DMS 273 treated with DMSO at 0.1 percent for 48 hours (cell line): ENCODE data around the gene CHD5.

Experiments
- DNase-seq: peaks from one replicate; lab custom pipeline; 2025; lab: John Stamatoyannopoulos, UW

Gene CHD5

DNA sequence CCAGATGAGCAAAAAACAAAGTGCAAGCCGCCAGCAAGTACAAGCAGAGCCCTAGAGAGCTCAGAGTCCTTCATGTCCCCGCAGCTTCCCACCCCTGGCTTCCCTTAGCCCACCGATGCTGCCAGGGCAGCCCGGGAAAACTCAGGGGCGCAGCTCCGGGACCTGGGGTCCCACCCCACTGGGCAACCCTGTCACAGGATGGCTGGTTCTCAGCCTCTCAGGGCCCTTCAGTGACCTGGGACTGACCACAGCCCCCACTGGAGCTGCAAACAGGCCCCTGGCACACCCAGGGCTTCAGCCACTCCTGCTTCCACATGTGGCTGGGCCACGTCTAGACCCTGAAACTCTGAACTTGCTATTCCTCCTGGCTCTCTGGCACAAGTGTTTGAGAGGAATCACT, 49.5 kb downstream of the CHD5 start:
- no peak for DNase-seq

DNA sequence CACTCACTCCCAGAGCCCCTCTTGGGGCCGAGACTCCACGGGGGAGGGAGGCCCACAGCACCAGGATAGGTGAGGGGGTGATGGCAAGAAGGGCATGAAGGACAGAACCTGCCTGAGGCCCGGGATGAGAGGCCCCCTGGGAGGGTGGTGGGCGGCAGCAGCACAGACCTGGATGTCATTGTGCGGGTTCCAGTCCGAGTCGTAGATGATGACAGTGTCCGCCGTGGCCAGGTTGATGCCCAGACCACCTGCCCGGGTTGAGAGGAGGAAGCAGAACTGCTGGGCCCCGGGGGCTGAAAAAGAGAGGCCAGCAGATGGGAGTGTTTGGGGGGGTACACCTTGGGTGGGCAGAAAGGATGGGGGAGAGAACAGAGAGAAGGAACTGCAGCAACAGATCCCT, 50.1 kb downstream of the CHD5 start:
- no peak for DNase-seq

DNA sequence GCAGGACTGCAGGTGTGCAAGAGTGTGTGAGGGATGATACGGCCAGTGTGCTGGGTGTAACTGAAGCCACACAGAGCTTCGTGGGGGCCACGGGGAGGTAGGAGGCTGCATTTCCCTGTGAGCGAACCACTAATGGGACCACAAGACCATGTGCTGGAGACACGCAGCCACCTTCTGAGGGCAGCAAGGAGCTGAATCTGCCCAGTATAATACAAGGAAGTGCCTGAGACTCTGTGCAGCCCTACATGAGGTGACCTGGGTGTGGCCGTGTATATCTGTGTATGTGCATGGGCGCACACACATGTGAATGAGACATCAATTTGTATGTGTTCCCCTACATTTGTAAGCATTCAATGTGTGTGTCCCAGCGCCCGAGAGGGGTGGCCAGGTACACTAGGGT, 50.8 kb downstream of the CHD5 start:
- DNase-seq, result no peak

DNA sequence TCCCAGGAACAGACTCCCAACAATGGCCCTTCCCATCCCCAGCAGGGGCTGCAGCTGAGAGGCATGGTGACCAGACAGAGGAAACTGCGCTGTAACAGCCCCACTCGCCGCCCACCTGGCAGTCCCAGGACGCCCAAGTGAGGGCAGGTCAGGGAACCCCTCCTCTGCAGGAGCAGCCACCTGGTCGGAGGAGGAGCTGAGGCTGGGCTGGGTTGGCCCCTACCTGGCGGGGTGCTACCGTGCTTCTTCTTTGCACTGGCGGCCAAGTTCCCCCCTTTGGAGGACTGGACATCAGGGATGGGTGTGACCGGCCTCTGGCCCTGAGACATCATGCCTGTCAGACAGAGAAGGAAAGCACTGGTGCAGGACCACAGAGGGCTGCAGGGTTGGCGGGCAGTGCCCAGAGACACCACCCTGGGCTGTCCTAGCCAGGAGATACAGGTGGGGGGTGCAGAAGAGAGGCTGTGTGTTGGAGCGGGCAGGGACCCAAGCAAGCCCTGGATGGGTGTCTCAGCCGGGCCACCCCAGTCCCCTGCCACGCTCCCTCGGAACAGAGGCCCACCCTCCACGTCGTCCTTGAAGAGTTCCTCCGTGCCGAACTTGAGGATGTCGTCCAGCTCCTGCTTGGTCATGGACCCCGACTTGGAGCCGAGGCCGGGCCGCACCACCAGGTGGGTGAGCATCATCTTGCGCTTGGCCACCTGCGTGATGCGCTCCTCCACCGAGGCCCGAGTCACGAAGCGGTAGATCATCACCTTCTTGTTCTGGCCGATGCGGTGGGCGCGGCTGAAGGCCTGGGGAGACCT, 51.6 kb downstream of the CHD5 start:
- DNase-seq, result no peak

DNA sequence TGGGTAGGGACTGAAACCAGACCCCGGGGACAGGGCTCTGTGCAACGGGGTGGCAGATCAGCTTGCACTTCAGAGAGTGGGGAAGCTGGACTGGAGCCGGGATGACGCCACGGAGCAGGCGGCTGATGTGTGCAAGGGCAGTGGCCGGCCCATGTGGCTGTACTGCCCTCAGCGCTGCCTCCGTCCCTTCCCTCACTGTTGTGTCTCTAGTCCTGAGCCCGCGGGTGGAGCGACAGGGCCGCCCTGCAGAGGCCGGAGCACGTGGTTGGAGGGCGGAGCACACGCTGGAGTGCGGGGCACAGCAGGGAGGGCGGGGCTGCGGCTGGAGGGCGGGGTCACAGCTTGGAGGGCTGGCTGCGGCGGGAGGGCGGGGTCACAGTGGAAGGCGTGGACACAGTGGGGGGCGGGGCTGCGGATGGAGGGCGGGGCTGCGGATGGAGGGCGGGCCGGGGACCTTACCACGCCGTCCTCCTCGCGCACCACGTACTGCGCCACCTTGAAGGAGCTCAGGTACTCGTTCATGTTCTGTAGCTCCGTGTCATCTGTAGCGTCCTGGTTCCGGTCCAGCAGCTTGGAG, 52.4 kb downstream of the CHD5 start:
- no peak for DNase-seq

DNA sequence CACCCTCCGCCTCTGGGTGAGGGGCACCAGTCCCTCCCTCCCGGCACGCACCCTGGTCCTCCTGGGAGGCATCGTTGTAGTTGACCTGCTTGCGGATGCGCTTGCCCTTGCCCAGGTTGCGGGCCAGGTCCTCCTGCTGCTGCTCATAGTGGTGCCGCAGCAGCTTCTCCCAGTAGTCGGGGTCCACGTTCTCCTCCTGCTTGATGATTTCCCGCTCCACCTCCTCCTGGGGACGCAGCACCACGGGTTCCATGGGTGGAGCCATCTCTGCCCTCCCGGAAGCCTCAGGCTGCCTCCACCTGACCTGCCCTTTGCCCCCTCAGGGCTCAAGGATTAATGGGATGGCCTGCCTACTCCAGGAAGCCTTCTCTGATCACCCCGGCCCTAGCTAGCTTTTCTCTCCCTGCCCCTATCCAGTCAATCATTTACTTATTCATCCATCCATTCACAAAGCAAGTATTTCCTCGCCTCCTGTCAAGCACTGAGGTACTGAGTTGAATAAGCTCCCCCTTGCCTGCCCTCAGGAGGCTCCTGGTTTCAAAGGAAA, 53.5 kb downstream of the CHD5 start:
- no peak for DNase-seq

DNA sequence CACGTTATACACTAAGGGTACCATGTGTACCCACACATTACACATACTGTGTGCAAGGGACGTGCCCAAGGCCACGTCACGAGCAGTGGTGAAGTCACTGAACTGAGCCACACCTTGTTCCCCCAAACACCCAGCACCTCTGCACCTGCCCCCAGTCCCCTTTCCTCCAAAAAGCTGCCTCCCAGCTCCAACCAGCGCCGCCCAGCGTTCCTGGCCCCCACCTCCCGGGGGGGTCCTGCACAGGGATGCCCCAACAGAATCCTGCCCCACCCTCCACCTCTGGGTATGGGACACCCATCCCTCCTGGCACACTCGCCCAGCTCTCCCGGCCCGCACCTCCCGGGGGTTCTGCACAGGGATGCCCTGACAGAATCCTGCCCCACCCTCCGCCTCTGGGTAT, 54.1 kb downstream of the CHD5 start:
- DNase-seq, result no peak

DNA sequence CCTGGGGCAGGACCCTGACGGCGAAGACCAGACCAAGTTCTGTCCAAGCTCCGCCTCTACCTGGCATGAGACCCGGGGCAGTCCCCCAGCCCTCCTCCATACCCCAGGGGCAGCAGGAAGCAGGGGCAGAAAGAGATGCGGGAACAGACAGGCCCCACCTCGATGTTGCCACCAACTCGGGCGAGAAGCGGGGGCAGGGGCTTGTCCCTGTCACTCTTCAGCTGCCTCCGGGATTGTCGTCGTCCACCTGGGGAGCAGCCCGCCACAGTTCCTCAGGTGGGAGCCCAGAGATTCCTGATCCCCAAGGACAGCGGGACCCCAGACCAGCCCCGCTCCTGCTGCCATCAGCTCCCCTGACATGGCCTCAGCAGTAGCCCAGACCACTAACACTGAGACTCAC, 54.8 kb downstream of the CHD5 start:
- DNase-seq, result no peak

DNA sequence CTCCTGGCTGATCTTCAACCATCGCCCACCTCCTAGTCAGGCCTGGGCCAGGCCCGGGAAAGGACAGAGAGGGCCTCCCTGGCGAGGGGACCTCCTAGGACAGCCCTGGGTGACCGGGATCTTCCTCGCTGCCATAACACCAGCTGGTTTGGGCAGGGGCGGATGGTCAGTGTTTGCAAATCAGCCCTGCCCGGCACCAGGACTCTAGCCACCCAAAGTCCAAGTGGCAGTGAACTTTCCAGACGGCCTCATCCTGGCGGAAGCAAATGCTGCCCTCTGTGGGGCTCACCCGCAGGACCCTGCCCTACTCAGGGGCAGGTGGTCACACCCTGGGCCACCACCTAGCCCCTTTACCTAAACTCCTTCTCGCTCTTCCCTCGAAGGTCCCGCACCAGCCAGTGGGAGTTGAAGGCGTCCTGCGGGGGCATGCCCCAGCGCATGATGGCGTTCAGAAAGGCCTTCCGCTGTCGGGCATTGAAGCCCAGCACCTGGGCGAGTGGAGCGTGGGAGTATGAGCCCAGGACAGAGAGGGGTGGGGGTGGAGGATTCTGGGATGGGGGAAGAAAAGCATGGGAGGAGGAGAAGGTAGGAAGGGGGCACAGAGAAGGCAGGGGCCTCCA, 55.3 kb downstream of the CHD5 start:
- no peak for DNase-seq

DNA sequence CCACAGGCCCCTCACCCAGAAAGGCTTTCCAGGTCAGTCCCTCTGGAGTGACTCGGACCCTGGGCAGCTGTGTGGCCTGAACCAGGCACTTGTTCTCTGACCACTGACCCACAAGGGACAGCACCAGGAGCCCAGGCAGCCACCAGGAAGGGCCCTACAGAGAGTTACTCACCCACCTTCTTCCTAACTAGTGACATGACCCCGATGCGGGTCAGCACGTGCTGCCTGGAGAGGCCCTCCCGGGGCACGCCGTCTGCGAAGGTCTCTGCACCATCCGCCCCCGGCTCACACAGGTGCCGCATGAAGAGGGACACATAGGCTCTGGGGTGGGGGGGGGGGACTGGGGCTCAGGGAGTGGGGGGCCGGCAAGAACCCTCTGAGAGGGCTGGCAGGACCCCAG, 55.8 kb downstream of the CHD5 start:
- DNase-seq, result no peak

DNA sequence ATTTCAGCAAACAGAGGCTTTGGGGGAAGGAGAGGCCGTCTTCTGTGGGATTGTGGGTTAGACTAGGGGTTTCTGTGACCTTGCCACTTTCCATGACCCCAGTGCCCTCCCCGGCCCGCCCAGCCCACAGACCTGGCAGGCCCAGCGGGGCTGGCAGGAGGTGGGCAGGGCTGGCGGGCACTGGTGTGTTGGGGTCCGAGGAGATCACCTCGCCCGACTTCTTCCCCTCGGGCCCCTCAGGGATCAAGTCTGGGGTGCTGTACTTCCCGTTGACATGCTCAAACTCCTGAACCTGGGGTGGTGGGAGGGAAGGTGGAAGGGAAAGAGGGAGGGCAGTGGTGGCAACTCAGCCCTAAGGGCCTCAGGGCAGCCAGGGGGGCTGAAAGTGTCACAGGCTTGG, 56.3 kb downstream of the CHD5 start:
- DNase-seq, result no peak

DNA sequence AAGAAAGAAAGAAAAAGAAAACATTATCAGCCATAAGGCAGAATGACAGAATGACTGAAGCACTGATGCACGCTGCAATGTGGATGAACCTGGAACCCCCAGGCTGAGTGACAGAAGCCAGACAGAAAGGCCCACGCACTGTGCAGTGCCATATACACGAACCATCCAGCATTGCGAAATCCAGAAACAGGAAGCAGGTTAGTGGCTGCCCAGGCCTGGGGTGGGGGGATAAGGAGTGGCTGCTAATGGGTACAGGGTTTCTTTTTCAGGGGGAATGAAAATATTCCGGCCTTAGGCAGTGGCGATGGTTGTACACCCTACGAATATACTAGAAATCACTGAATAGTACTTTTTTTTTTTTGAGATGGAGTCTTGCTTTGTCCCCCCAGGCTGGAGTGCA, 57.0 kb downstream of the CHD5 start:
- no peak for DNase-seq

DNA sequence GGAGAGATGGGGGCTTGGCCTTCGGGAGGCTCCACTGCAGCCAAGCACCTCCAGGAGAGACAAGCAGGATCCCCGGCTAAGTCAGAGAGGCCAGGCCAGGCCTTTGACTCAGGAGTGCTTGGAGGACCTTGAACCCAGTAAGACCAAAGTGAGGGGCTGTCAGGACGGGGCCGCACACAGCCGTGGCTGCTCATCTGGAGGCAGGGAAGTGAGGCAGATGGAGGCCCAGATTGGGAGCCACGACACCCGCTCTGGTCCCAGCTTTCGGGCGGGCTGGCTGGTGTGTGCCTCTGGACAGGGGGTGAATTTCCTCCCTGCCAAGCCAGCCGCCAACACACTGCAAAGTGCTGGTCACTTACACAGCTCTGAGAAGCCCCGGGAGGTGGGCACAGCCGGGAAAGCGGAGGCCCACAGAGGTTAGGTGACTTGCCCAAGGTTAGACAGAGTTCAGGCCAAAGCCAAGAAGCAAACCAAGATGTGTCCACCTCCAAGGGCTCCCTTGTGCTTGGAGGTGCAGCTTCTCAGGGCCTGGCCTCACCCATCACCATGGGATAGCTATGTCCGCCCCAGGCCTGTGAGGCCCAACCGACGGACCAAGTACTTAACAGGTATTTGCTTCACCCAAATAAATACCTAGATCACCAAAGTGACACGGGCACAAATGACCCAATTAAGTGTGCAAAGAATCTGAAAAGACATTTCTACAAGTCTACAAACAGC, 58.3 kb downstream of the CHD5 start:
- no peak for DNase-seq

DNA sequence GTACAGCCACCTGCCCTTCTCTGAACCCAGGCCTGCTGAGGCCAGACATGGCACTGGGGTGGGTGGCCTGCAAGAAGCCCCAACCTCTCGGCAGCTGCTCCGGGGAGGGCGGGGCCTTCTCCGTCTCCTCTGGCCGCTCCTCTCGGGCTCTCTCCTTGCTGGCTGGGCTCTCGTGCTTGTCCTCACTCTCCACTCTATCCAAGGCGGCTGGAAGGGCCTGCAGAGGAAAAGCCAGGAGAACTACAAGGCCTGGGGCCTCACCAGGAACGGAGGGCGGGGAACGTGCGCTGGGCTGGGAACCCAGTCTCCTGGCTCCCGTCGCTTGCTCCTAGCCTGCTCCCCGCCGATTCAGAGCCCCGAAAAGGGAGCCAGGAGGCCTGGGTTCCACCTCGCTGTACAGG, 59.1 kb downstream of the CHD5 start:
- DNase-seq, result no peak

DNA sequence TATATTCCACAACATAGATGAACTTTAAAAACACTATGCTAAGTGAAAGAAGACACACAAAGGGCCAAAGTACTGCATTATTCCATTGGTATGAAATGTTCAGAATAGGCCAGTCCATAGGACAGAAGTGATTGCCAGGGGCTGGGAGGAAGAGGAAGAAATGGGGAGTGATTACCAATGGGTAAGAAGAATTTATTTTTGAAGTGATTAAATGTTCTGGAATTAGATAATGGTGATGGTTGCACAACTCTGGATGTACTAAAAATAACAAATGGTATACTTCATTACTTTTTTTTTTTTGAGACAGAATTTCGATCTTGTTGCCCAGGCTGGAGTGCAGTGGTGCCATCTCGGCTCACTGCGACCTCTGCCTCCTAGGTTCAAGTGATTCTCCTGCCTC, 61.7 kb downstream of the CHD5 start:
- DNase-seq, result no peak

DNA sequence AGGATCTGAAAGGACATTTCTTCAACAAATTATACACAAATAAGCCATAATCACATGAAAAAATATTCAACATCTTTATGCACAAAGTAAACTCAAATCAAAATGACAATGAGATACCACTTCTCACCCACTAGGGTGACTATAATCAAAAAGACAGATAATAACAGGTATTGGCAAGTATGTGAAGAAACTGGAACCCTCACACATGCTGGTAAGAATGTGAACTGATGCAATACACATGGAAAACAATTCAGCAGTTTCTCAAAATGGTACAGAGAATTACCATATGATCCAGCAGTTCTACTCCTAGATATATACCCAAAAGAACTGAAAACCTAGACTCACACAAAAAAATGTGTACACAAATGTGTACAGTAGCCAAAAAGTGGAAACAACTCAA, 62.5 kb downstream of the CHD5 start:
- no peak for DNase-seq

DNA sequence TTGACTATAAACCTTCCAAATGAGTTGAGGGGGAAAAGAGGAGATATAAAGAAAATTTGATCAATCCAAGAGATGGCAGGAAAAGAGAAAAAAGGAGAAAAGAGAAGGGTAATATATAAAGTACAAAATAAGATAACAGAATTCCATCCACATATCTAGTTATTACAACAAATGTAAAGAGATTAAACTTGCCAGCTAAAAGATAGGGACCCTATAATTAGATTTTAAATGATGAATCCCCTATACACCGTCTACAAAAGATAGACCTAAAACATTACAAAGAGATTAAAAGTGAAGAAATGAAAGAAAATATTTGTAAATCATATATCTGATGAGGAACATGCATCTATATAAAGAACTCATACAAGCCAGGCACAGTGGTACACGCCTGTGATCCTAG, 63.1 kb downstream of the CHD5 start:
- DNase-seq, result no peak

DNA sequence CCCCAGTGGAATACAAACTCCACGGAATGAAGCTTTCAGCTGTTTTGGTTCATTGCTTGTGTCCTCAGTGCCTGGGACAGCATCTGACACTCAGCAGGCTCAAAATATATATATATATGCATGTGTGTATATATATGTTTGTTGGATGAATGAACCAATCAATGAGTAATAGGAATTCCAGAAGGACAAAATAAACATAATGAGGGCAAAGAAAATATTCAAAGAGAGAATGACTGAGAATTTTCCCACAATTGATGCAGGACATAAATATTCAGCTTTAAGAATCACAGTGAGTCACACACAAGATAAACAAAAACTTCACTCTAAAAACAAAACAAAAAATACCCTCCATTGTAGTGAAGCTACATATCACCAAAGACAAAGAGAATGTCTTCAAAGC, 64.0 kb downstream of the CHD5 start:
- DNase-seq, result no peak

DNA sequence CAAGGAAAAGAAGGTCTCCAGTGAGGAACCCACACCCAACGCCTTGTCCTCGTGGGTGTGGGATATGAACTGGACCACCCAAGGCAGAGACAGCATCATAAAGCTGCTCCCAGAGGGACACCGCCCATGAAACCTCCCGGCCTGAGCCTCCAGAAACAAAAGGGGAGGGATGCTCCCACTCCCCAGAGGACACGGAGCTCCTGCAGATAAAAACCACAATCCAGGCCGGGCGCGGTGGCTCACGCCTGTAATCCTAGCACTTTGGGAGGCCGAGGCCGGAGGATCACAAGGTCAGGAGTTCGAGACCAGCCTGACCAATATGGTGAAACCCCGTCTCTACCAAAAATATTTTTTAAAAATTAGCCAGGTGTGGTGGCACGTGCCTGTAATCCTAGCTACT, 66.4 kb downstream of the CHD5 start:
- DNase-seq, result no peak

DNA sequence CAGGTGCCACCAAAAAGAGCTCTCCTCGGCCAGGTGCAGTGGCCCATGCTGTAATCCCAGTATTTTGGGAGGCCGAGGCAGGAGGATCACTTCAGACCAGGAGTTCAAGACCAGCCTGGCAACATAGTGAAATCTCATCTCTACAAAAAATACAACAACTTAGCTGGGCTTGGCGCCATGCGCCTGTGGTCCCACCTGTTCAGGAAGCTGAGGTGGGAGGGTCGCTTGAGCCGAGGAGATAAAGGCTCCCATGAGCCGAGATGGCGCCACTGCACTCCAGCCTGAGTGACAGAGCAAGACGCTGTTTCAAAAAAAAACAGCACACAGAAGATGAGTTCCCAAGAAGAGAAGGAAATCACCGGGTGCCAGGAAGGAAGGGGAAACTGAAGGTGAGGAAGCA, 67.0 kb downstream of the CHD5 start:
- no peak for DNase-seq

DNA sequence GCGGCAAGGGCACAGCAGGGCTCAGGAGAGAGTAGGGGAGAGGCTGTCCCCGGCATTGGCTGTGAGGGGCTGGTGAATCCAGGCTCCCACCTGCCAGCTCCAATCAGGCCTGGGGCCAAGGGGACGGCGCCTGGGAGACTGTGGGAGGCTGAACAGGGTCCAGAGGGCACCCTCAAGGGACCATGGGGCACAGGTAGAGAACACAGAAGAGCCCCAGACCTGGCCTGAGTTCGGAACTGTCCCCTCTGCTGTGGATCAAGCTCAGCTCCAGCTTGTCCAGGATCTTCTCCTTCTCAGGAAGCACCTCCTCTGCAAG, 67.5 kb downstream of the CHD5 start:
- no peak for DNase-seq

DNA sequence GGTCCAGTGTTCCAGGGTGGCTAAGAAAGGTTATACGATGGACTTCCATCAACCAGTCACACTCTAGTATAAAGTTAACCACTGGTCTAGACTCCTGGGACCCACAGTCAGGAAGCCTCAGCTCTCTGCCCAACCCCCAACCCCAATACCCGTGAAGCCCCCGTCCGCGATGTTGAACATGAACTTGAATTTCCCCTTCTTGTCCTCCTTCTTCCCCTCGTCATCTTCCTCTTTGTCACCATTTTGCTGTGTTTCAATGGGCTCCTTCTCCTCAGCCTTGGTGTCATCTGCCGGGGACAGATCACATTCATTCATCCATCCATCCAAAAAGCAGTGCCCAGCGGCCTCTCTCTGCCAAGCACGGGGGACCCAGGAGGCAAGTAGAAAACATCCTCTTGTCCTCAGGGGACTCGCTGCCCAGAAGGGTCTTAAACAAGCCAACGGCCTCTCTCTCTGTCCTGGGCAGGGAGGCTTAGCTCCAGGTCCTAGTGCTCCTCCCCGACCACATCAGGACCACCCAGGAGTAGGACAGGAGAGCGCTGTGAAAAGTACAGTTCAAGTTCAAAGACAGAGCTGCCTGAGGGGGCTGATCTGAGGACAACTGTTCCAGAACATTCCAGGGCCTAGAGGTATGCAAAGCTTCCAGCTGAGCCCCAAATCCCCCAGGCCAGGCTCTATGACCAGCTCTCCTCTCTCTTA, 68.0 kb downstream of the CHD5 start:
- no peak for DNase-seq
